ENCODE results near the gene TCERG1L. TPM values are rescaled to one million over a fixed set of nuclear protein-coding genes. Genes with fewer than 3 reads are reported as not detected.

TCERG1L gene
- total RNA-seq, 1 experiment from 2014 or later, result not detected

- in situ Hi-C loops (cut with HindIII; ENCODE audit: low pct_unique_long_range_greater_than_20kb, low sequenced_read_pairs), result no loop called here
- POLR2A ChIA-PET, result no interaction called here
- no peak overlapping the region for H3K27ac ChIP-seq (ENCODE audit: low read length)
- BruUV-seq (replicated peaks), result no TSS peak
- H3K4me1 ChIP-seq (ENCODE audit: control insufficient read depth, insufficient read depth, low read length), result no peaks in the 10 kb centered on the region
- intact Hi-C loops (cut with micrococcal nuclease; ENCODE audit: unreplicated experiment), result no loop called here
- H3K27me3 ChIP-seq (ENCODE audit: control insufficient read depth, insufficient read depth, low read length), result no peaks in the 10 kb centered on the region
- no peak for ATAC-seq
- CTCF ChIA-PET, result no interaction called here
- no peak overlapping the region for H3K4me3 ChIP-seq (ENCODE audit: low read depth in 2 of 2, low read length in 2 of 2)
- no peaks in the 10 kb centered on the region for H3K9me3 ChIP-seq (ENCODE audit: control insufficient read depth, insufficient read depth, low read depth, low read length)
- TF ChIP-seq REST (IDR thresholded peaks at IDR 0.05; ENCODE audit: insufficient read depth in 1 of 2, low read depth in 2 of 2, low read length in 1 of 2) (no peak), SIN3A (IDR thresholded peaks at IDR 0.05; ENCODE audit: borderline replicate concordance, insufficient read depth, low read depth, low read length) (no peak), POLR2AphosphoS5 (IDR thresholded peaks at IDR 0.05; ENCODE audit: low read depth, low read length) (no peak), TCF7L2 (IDR thresholded peaks at IDR 0.05; ENCODE audit: low read depth, low read length) (no peak), CTCF (IDR thresholded peaks at IDR 0.05) (no peak)
- no peaks in the 10 kb centered on the region for H3K36me3 ChIP-seq (ENCODE audit: control insufficient read depth, insufficient read depth, low read length)
- no peak for DNase-seq (ENCODE audit: low read depth, low spot score)
Observed at GRCh38 chr10:131196176-131196885, 115.2 kb downstream of the TCERG1L start.

- POLR2A ChIA-PET, result no interaction called here
Observed at GRCh38 chr10:131195558-131196159, 115.9 kb downstream of the TCERG1L start.

More at GRCh38 chr10:131195558-131196159, 115.9 kb downstream of the TCERG1L start:
- BruUV-seq (replicated peaks), result no TSS peak
- ATAC-seq (no peak), DNase-seq (ENCODE audit: low read depth, low spot score) (no peak)
- in situ Hi-C loops (cut with HindIII; ENCODE audit: low pct_unique_long_range_greater_than_20kb, low sequenced_read_pairs), result no loop called here
- TF ChIP-seq REST (IDR thresholded peaks at IDR 0.05; ENCODE audit: insufficient read depth in 1 of 2, low read depth in 2 of 2, low read length in 1 of 2), result no peak
- TF ChIP-seq SIN3A (IDR thresholded peaks at IDR 0.05; ENCODE audit: borderline replicate concordance, insufficient read depth, low read depth, low read length), result no peak
- TF ChIP-seq POLR2AphosphoS5 (IDR thresholded peaks at IDR 0.05; ENCODE audit: low read depth, low read length), result no peak
- TF ChIP-seq CTCF (IDR thresholded peaks at IDR 0.05), result no peak
- no peak for TF ChIP-seq TCF7L2 (IDR thresholded peaks at IDR 0.05; ENCODE audit: low read depth, low read length)
- H3K4me3 ChIP-seq (ENCODE audit: low read depth in 2 of 2, low read length in 2 of 2), result no peak overlapping the region
- CTCF ChIA-PET, result no interaction called here
- H3K36me3 ChIP-seq (ENCODE audit: control insufficient read depth, insufficient read depth, low read length), result no peaks in the 10 kb centered on the region
- no peaks in the 10 kb centered on the region for H3K9me3 ChIP-seq (ENCODE audit: control insufficient read depth, insufficient read depth, low read depth, low read length)
- intact Hi-C loops (cut with micrococcal nuclease; ENCODE audit: unreplicated experiment), result no loop called here
- H3K27me3 ChIP-seq (ENCODE audit: control insufficient read depth, insufficient read depth, low read length), result no peaks in the 10 kb centered on the region
- no peak overlapping the region for H3K27ac ChIP-seq (ENCODE audit: low read length)
- H3K4me1 ChIP-seq (ENCODE audit: control insufficient read depth, insufficient read depth, low read length), result no peaks in the 10 kb centered on the region

Data from Panc1 (cell line).